NCI-H1694 (cell line): ENCODE results near the gene FAM234B.
"Not testable (repeated sequence)": the region's sequence is repeated elsewhere in the genome, so short reads cannot be mapped to it uniquely, and the experiment has no call there.

ENCODE experiments used
- DNase-seq: peaks from one replicate; lab custom pipeline; 2025; lab: John Stamatoyannopoulos, UW

The FAM234B gene

DNA sequence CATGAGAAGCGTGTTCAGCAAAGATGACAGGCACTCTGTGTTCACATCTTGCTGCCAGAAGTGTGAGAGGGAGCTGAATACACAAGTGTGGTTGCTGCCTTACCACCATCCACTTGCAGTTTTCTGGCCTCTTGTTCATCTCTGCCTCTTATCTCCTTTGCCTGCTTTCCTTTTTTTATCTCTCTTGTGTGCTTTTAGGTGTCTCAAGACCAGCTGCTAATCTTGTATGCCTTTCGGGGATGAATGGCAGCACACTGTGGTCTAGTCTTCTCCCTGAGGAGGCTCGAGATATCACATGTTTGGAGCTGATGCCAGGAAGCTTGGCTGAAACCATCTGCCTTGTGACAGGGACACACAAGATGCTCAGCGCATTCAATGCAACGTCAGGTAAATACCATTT, 17.2 kb downstream of the FAM234B start:
- no peak for DNase-seq

DNA sequence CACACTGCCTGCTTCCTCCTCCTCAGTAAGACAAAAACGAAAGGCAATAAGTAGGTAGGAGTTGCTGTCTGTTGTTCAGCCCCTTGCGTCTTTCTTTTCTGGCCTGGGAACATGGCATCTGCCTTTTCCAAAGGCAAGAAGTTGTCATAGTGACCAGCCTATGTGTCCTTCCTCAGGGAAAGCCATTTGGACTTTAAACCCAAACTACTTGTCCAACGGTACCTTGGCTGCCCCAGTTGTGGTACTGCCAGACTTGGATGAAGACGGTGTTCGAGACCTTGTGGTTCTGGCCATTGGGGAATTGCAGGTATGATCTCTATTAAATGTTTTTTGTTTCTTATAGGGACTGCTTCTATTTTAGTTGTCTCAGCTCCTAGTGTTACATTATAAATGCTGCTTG, 18.5 kb downstream of the FAM234B start:
- no peak for DNase-seq

DNA sequence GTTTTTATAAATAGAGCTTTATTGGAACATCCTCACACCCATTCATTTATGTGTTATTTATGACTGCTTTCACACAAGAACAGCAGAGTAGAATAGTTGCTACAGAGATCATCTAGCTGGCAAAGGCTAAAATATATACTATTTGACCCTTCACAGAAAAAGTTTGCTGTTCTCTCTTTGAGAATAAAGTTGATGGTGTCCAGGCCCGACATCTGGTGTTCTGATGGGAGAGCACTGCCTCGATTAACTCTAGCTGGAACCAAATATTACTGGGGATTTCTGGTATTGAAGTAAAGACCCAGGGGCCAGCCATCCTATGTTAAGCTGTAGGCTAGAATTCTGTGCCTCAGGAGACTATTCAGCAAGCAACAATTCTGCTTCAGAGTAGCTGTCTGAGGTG, 21.8 kb downstream of the FAM234B start:
- DNase-seq: no peak

- no peak for DNase-seq
Measured at GRCh38 chr12:13066459-13066858, 22.3 kb downstream of the FAM234B start.

GRCh38 chr12:13067322-13067721, 23.1 kb downstream of the FAM234B start:
- DNase-seq: no peak

DNA sequence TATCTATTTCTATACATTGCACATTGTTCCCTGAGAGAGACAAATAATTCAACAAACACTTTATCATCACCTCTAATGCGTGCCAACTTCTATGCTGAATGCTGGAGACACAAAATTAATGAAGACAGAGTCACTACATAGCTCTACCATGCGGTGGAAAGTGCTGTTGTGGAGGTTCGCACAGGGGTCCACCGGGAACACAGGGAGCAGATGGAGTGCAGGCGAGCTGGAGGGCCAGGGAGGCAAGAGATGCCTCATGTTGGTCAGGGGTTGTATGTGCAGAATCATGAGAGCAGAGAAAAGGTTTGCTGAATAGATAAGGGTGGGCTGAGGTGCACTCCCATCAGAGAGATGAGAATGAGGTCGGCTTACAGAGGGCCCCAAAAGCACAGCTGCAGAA, 25.2 kb downstream of the FAM234B start:
- no peak for DNase-seq

DNA sequence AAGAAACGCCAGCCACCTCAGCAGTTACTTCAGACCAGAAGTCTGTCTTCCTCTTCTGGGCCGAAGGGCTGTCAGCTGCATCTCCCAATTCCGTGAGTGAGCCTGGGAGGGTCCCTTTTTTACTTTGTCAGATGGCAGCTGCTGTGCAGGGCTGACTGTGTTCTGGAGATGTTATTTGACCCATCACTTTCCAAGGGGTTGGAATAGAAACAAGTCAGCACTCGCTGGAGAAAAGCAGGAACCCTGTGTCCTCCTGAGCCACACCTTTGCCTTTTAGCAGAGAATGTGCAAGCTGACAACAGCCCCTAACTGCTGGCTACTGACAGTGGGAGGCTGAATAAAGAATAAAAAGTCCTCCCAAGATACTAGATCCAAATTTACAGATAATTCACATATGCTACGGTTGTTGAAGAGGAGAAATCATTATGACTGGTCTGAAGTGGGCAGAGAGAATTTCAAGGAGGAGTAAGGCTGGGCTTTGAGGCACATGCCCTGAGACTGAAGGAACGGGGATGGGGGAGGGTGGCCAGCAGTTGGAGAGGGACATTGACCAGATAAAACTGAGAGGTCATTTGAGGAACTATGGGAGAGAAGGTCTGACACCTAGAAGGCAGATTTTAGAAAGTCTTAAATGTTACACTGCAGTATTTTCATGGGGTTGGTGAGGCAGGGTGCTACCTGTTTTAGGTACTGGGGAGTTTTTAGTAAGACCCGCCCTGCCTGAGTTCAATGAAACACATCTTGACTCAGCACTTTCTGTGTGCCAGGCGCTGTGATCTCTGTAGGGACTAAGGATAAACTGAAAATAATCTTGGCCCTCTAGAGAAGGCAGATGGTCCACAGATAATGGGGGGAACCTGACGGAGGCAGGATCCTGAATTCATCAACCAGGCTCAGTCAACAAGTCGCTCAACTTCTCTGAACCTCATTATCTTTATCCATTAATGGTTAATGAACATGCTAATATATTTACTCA, 27.4 kb downstream of the FAM234B start:
- DNase-seq: no peak

- DNase-seq: no peak
Measured at GRCh38 chr12:13073173-13073572, 29.0 kb downstream of the FAM234B start.

- no peak for DNase-seq
Measured at GRCh38 chr12:13074396-13075117, 30.4 kb downstream of the FAM234B start.

DNA sequence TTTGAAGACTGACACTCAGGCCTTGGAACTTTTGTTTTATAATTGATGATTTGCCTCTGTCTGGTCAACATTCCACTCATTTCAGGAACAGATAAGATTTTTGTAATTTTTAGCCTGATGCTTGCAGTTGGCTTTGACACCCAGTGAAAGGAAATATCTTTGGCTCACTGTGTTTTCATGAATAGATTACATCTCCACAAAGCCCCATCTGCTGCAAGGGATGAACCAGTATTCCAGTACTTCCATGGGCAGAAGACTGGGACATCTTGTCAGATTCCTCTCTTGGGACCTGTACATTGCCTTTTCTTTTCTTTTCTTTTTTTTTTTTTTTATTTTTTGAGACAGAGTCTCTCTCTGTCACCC, 30.9 kb downstream of the FAM234B start:
- DNase-seq: no peak

- DNase-seq: no peak
Measured at GRCh38 chr12:13075786-13076570, 31.8 kb downstream of the FAM234B start.

DNA sequence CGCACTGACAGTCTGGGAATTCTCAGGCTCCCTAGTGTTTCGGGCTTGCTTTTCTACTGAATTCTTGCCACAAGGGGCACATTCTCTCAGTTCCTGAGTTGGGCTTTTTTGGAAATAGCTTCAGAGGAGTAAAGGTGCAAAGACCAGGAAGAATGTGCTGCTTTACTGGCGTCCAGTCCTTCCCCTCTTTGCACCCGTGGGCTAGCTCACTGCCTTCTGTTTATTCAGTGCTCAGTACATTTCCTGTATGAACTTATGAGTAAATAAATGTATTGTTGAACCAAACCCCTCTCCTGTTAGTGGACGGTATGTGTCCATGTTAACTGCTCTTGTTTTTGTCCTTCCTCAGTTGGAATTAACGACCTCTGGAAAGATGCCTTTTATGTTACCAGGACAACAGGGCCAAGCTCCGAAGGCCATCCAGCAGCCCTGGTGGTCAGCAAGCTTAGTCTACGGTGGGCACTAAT, 35.3 kb downstream of the FAM234B start:
- DNase-seq: no peak

- DNase-seq: no peak
Measured at GRCh38 chr12:13080266-13080665, 36.1 kb downstream of the FAM234B start.

DNA sequence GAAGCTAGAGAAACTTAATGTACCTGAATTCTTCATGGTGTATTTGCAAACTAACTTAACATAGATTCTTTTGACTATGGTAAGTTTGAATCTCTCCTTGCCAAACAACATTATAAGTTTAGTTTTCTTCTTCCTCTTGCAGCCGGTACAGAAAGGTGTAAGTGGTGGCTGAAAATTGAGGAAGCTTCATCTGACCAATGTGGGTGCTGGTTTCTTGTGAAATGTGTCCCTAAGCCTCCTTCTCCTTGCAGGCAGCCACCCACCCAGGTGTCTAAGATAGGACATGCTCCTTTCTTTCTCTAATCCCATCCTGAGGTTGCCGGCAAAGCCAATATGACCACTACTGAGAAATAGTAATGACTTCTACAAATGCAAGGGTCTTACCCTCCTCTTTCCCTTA, 38.7 kb downstream of the FAM234B start:
- no peak for DNase-seq

- DNase-seq: not testable (repeated sequence)
Measured at GRCh38 chr12:13083638-13084037, 39.5 kb downstream of the FAM234B start.

DNA sequence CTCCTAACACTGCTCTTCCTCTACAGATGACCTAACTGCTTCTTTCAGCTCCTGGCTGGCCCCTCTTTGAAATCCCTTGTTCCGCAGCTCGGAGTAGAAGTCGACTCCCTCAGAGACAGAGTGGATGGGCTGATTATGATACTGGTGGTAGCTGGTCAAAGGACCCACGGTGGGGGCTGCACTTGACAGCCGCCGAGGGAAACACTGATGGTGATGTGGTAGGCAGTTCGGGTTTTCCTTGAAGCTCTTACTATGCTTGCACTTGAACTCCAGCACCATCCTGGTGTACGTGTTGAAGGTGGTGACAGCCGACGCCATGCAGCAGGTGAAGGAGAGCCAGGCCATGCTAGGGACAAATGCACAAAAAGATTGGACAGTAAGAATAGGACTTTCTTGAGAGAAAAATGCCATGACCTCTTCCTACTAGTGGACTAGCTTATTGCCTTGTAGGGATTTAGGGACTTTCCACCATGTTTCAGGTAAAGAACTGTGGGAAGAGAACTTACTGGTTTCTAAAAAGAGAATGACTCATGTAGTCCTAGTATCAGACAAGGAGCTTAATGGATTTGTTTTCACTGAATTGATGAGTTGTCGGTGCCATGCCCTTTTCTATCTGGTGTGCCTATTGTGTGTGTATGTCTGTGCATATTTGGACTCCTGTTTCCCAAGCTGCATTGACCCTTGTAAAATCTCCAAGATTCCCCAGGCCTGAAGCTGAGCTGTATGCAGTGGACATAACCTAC, 40.9 kb downstream of the FAM234B start:
- no peak for DNase-seq

DNA sequence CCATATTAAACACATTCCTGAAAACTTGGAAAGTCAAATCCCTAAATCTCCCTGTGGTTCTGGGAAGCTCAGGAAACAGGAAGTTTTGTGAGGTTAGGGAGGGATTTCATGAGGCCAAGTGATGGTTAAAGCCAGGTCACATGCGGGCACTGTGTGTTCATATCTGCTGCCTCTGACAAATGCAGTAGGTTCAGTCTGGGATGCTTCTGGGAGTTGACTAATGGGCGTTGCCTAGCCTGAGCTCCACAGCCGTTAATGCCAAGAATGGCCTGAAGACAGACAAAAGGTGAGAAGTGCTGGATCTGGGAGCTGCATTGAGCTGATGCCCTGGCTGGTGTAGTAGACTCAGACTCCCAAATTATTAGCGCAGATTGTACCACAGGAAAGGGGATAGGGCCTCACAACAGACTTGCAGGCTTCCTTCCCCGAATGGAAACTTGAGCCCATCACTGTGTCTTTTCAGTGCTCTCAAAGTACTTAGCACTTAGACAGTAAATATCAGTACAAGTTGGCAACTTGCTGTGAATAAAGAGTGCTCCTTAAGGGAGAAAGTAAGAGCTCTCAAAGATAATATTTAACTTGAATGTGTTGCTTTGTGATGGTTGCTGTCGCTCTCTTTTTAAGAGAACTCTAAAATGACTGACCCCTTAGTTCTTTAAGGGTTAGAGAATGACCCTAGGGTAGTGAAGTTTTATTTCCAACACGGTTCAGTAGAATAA, 41.9 kb downstream of the FAM234B start:
- DNase-seq: no peak

GRCh38 chr12:13087766-13088165, 43.6 kb downstream of the FAM234B start:
- no peak for DNase-seq

- DNase-seq: no peak
Measured at GRCh38 chr12:13088496-13088895, 44.3 kb downstream of the FAM234B start.

GRCh38 chr12:13090054-13090453, 45.9 kb downstream of the FAM234B start:
- DNase-seq: no peak

- no peak for DNase-seq
Measured at GRCh38 chr12:13091832-13092231, 47.7 kb downstream of the FAM234B start.
